PC-3 (cell line): ENCODE measurements around the gene PNLDC1. TPM values are rescaled to one million over a fixed set of nuclear protein-coding genes. Genes with fewer than 3 reads are reported as not detected.
A peak's percentile ranks its signal among the peaks of the same experiment; 100 is the strongest.

Experiments
- ATAC-seq: fragments of 200-7000 bp; cut with Tn5 transposase; 2 replicates; pipeline ENCODE4 v1.9.1; 2020; ENCODE audit warnings: mild to moderate bottlenecking, moderate library complexity
- BruUV-seq: library from RNA; stranded (reverse); fragments of 400-500 nt; replicated peaks from 2 replicates; lab custom pipeline; 2021; lab: Mats Ljungman, UMichigan
- CTCF ChIA-PET: fragments of 300-600 bp; sonication (Branson Sonifier 250); formaldehyde crosslinking; loops from one replicate; lab custom pipeline; 2022; ENCODE audit warnings: antibody characterized with exemption; lab: Charles Lee
- POLR2A ChIA-PET: fragments of 300-600 bp; sonication (Branson Sonifier 250); formaldehyde crosslinking; loops from one replicate; lab custom pipeline; 2022; ENCODE audit warnings: antibody characterized with exemption; ENCODE audit not compliant: unreplicated experiment; lab: Charles Lee
- DNase-seq: peaks from one replicate; pipeline ENCODE4 v3.0.0-alpha.2; 2015
- H2AFZ ChIP-seq: fragments of 300-600 bp; sonication (generic); 2 replicates; pipeline ENCODE4 v1.6.0; 2016; ENCODE audit warnings: antibody characterized with exemption, low read length
- H3F3A ChIP-seq: fragments of 300-600 bp; sonication (generic); one replicate; pipeline ENCODE4 v1.6.0; 2017; ENCODE audit warnings: antibody characterized with exemption, low read length, control low read depth, mild to moderate bottlenecking; ENCODE audit not compliant: unreplicated experiment
- H3K27ac ChIP-seq: fragments of 300-600 bp; sonication (generic); 2 replicates; pipeline ENCODE4 v1.5.1; 2016; ENCODE audit warnings: mild to moderate bottlenecking, low read length
- H3K27me3 ChIP-seq: fragments of 300-600 bp; sonication (generic); 2 replicates; pipeline ENCODE4 v1.6.1; 2016; ENCODE audit warnings: low read length, mixed read lengths
- H3K36me3 ChIP-seq: fragments of 300-600 bp; sonication (generic); 2 replicates; pipeline ENCODE4 v1.6.1; 2016; ENCODE audit warnings: low read depth, mixed run types, low read length, mixed read lengths
- H3K4me1 ChIP-seq: fragments of 300-600 bp; sonication (generic); 2 replicates; pipeline ENCODE4 v1.5.1; 2016; ENCODE audit warnings: low read length; ENCODE audit not compliant: insufficient read depth
- H3K4me2 ChIP-seq: fragments of 300-600 bp; sonication (generic); 2 replicates; pipeline ENCODE4 v1.6.0; 2016; ENCODE audit warnings: low read length
- H3K4me3 ChIP-seq: fragments of 300-600 bp; sonication (generic); 2 replicates; pipeline ENCODE4 v1.5.1; 2016; ENCODE audit warnings: mild to moderate bottlenecking, low read length, mixed read lengths
- H3K79me2 ChIP-seq: fragments of 300-600 bp; sonication (generic); 2 replicates; pipeline ENCODE4 v1.6.1; 2017; ENCODE audit warnings: low read length, mixed read lengths
- H3K9ac ChIP-seq: fragments of 300-600 bp; sonication (generic); 2 replicates; pipeline ENCODE4 v1.6.0; 2016; ENCODE audit warnings: mild to moderate bottlenecking, low read length
- H3K9me2 ChIP-seq: fragments of 300-600 bp; sonication (generic); replicated peaks from 2 replicates; pipeline ENCODE4 v1.6.1; 2016; ENCODE audit warnings: mixed run types, low read length, mixed read lengths
- H3K9me3 ChIP-seq: fragments of 300-600 bp; sonication (generic); 2 replicates; pipeline ENCODE4 v1.6.1; 2016; ENCODE audit warnings: low read length, mixed read lengths
- H4K20me1 ChIP-seq: fragments of 300-600 bp; sonication (generic); 2 replicates; pipeline ENCODE4 v1.6.1; 2016; ENCODE audit warnings: low read length, mixed read lengths
- EZH2 ChIP-seq: fragments of 300-600 bp; sonication (generic); IDR thresholded peaks from one replicate; pipeline ENCODE4 v1.6.1; 2017; ENCODE audit warnings: antibody characterized with exemption, mild to moderate bottlenecking, low read length; ENCODE audit not compliant: unreplicated experiment
- EZH2phosphoT487 ChIP-seq: fragments of 300-600 bp; sonication (generic); IDR thresholded peaks from 2 replicates; pipeline ENCODE4 v1.6.1; 2018; ENCODE audit warnings: mild to moderate bottlenecking, antibody characterized with exemption, low read length, borderline replicate concordance
- intact Hi-C: fragments of 100-400 bp; cut with micrococcal nuclease; formaldehyde crosslinking; loops from 2 replicates; pipeline ENCODE4 v1.9.0; 2023
- total RNA-seq: library from RNA; depleted of rRNA; stranded (reverse); fragments of >200 nt; gene quantifications from 2 replicates; pipeline ENCODE4 v1.2.3, GENCODE V29; 2014
- TF ChIP-seq, protein P1 (sequence below): fragments of 300-600 bp; sonication (generic); conservative IDR thresholded peaks from 2 replicates; pipeline ENCODE4 v1.5.1; 2017; ENCODE audit warnings: antibody characterized with exemption, low read depth, mild to moderate bottlenecking, low read length

The PNLDC1 gene
- total RNA-seq, 1 experiment from 2014 or later = not detected

DNA sequence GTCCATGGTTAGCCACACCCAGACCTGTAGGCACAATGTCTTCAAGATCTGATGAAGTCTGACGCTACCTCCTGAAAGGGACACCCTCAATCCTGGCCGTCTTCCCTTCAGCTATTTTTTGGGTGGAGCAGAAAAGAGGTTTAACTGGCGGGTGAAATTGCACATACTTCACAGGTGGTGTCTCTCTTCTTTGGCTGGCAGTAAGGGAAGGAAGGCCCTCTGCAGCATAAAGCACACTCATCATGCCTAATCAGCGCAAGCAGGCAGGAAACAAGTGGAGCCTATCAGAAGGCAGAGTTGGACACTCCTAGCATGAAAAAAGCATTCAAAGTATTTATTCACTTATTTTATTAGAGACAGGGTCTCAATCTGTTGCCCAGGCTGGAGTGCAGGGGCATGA lies 32.9 kb downstream of the PNLDC1 start:
- ATAC-seq = no peak

GRCh38 chr6:159833556-159833955 lies 33.5 kb downstream of the PNLDC1 start:
- no peak overlapping the region for H3K4me2 ChIP-seq
- no peaks in the 10 kb centered on the region for H3K79me2 ChIP-seq
- H2AFZ ChIP-seq = no peak overlapping the region
- H3K4me1 ChIP-seq = no peaks in the 10 kb centered on the region
- H3K4me3 ChIP-seq = no peak overlapping the region
- intact Hi-C loops = no loop called here
- H3K36me3 ChIP-seq = no peaks in the 10 kb centered on the region
- CTCF ChIA-PET = interaction anchor here (0.7 kb wide), 1 partner anchor 44 kb away, joined by 5 read pairs; the partner anchor contains the start of gene TCP1
- no peak overlapping the region for H3K27ac ChIP-seq
- POLR2A ChIA-PET = interaction anchor here (0.6 kb wide), 1 partner anchor 27 kb away, joined by 3 read pairs; no protein-coding TSS in a partner anchor
- H3K9me2 ChIP-seq = no peaks in the 10 kb centered on the region
- no peaks in the 10 kb centered on the region for H3F3A ChIP-seq
- H3K9ac ChIP-seq = no peak overlapping the region
- no peaks in the 10 kb centered on the region for H3K27me3 ChIP-seq
- DNase-seq (peak; percentile 52), ATAC-seq (peak; percentile 78)
- BruUV-seq = no TSS peak
- no peak for TF ChIP-seq EZH2phosphoT487
- TF ChIP-seq, protein P1, sequence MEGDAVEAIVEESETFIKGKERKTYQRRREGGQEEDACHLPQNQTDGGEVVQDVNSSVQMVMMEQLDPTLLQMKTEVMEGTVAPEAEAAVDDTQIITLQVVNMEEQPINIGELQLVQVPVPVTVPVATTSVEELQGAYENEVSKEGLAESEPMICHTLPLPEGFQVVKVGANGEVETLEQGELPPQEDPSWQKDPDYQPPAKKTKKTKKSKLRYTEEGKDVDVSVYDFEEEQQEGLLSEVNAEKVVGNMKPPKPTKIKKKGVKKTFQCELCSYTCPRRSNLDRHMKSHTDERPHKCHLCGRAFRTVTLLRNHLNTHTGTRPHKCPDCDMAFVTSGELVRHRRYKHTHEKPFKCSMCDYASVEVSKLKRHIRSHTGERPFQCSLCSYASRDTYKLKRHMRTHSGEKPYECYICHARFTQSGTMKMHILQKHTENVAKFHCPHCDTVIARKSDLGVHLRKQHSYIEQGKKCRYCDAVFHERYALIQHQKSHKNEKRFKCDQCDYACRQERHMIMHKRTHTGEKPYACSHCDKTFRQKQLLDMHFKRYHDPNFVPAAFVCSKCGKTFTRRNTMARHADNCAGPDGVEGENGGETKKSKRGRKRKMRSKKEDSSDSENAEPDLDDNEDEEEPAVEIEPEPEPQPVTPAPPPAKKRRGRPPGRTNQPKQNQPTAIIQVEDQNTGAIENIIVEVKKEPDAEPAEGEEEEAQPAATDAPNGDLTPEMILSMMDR = no peak
- no peak for TF ChIP-seq EZH2
- no peaks in the 10 kb centered on the region for H4K20me1 ChIP-seq
- no peaks in the 10 kb centered on the region for H3K9me3 ChIP-seq

More for the DNA sequence above, 32.9 kb downstream of the PNLDC1 start:
- Histone ChIP-seq H3K27ac (no peak overlapping the region), H4K20me1 (no peaks in the 10 kb centered on the region), H3K27me3 (no peaks in the 10 kb centered on the region), H3K4me2 (no peak overlapping the region), H3K9me2 (no peaks in the 10 kb centered on the region), H3K9ac (no peak overlapping the region), H3K4me3 (no peak overlapping the region), H3K4me1 (no peaks in the 10 kb centered on the region), H3K9me3 (no peaks in the 10 kb centered on the region), H3K36me3 (no peaks in the 10 kb centered on the region), H3K79me2 (no peaks in the 10 kb centered on the region), H3F3A (no peaks in the 10 kb centered on the region), H2AFZ (no peak overlapping the region)
- ChIA-PET POLR2A (interaction anchor here (0.6 kb wide), 1 partner anchor 26 kb away, joined by 3 read pairs; no protein-coding TSS in a partner anchor), CTCF (interaction anchor here (0.7 kb wide), 1 partner anchor 43 kb away, joined by 5 read pairs; the partner anchor contains the start of gene TCP1)
- TF ChIP-seq EZH2phosphoT487 (no peak), EZH2 (no peak)
- TF ChIP-seq, protein P1 = no peak
- BruUV-seq = no TSS peak
- DNase-seq = no peak
- intact Hi-C loops = no loop called here

DNA sequence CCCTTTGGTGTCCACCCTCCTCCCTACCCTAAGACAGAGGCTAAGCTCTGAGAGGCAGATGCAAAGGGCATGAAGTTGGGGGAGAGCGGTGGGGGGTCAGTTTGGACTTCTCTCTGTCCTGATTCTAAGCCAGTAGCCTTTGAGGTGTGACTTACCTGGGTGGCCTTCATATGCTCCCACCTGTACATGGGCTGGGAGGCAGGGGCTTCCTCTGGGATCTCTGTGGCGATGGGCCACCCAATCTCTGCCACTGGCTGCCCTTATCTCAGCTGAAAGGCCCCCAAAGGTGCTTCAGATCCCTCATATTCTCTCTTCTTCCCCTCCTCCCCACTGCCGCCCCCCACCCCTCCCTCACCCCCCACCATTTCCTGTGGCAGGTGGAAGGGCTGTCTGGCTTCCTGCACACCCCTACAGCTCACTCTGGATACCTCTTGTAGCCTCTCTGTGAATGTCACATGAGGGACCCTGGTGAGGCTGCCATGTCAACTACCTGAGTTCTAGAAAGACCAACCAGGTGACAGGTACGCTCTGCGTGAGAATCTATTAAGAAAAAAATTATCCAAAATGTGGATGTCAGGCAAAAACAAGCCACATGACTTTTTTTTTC lies 34.0 kb downstream of the PNLDC1 start:
- H3K27me3 ChIP-seq = no peaks in the 10 kb centered on the region
- no peak overlapping the region for H2AFZ ChIP-seq
- H3K27ac ChIP-seq = no peak overlapping the region
- H3K36me3 ChIP-seq = no peaks in the 10 kb centered on the region
- DNase-seq = no peak
- ChIA-PET POLR2A (no interaction called here), CTCF (no interaction called here)
- H3K9ac ChIP-seq = no peak overlapping the region
- no peaks in the 10 kb centered on the region for H4K20me1 ChIP-seq
- no peaks in the 10 kb centered on the region for H3K79me2 ChIP-seq
- no peak for ATAC-seq
- H3K4me2 ChIP-seq = no peak overlapping the region
- no peaks in the 10 kb centered on the region for H3F3A ChIP-seq
- no peaks in the 10 kb centered on the region for H3K9me3 ChIP-seq
- H3K4me1 ChIP-seq = no peaks in the 10 kb centered on the region
- no peaks in the 10 kb centered on the region for H3K9me2 ChIP-seq
- intact Hi-C loops = no loop called here
- no TSS peak for BruUV-seq
- TF ChIP-seq EZH2phosphoT487 (no peak), EZH2 (no peak)
- TF ChIP-seq, protein P1 = no peak
- H3K4me3 ChIP-seq = no peak overlapping the region
